GM19468 (cell line): ENCODE measurements around the gene ADAM12.

ENCODE experiments used
- ATAC-seq: cut with Tn5 transposase; IDR thresholded peaks from one replicate; pipeline ENCODE4 v1.9.1; 2021; ENCODE audit warnings: mild to moderate bottlenecking, moderate library complexity, moderate number of reproducible peaks; ENCODE audit not compliant: unreplicated experiment; ENCODE audit errors: extremely low read depth

ADAM12 gene

DNA sequence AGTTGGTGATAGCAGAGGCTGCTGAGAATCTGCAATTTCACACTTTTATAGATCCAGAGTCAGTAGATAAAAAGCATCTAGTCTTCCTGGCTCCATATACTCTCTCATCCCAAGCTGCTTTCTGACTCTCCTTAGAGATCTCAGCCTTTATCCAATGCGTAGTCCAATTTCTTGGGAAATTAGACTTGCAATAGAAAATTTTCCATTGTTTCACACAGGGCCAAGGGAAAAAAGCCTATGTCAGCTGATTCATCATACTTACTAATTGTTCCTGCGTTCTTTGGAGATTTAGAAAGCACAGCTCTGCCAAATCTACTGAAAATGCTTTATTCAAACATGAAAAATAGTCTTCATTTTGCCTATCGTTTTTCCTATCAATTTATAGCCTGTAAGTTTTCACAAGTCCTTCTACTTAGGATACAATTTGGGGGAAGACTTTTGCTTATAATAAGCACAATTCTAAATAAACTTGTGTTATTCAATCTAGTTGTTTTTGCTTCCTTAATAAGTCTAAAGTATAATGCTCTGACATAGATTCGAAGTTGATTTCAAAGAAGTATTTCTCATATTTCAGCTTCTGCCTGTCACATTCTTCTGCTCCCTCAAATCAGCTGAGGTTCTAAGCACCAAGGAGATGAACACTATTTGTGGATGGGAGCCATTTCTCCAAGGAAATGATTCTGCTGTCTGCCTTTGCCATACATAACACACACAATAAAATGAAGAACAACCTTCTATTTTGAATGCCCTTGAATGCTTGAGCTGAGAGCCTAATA lies 165.4 kb downstream of the ADAM12 start:
- ATAC-seq: no peak

GRCh38 chr10:126221874-126222273 lies 166.4 kb downstream of the ADAM12 start:
- ATAC-seq: no peak

DNA sequence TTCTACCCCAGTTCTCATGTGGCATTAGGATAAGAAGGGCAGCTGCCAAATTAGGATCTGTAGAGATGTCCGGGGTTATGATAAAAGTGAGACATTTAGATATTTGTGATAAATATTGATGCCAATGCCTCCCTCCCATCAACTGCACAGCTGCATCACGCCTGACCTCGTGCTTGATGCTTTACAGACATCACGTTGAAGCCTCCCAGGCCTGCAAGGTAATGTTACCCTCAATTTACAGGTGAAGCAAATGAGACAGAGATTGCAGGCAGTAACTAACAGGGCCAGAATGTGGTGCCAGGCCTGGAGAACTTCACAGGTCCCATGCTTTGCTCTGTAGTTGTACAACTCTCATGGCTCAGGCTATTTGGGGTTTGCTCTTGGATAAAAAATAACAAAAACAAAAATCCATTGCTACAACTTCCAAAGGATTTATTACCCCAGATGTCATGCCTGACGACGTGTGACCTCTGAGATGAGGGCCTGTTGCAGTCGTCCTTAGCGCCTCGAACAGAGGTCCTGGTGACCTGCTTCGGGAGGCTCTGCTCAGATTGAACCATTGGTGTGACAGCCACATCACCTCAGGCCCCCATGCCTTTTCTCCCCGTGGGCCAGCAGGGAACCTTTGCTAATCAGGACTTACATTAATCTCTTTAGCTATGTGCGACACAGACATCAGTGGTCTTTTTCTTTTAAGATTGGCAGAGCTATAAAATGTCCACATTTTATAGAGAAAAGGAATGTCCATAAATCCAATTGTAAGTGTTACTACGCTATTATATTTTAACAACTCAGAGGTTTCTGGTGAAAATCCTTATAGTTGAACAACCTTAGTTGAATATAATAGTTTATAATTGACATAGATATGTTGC lies 169.3 kb downstream of the ADAM12 start:
- ATAC-seq: no peak

GRCh38 chr10:126218174-126218573 lies 170.1 kb downstream of the ADAM12 start:
- ATAC-seq: no peak

DNA sequence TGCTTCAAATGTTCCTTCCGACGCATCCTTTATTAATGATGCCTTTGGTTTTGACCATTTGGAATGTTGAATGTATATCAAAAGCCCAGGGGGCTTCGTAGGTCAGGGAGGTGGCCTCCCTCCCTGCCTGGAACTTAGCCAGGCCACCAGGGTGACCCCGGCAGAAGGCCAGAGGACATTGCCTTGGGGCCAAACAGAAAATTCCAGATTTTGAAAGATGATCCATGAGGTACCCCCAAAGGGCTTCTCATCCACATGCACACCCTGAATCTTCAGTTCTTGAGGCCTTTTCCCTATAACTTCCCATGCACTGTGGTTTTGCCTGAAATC lies 171.7 kb downstream of the ADAM12 start:
- ATAC-seq: no peak

- ATAC-seq: no peak
Measured at GRCh38 chr10:126215746-126216631, 172.3 kb downstream of the ADAM12 start.

DNA sequence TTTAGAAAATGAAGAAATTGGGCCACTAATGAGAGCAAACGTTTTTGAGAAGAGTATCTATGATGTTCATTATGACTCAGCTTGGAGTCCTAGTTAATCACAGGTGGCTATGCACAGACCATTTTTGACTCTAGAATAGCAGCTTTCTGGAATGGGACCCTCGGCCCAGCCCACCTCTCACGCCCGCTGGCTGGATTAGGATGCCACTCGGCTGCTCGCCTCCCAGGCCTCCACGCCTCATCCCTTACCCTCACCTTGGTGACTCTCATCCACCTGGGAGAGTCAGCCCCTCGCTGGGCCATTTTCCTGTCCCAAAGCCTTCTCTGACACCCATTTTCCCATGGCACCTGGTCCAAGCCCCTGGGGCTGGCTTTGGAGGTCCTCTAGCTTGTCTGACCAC lies 173.6 kb downstream of the ADAM12 start:
- ATAC-seq: no peak

DNA sequence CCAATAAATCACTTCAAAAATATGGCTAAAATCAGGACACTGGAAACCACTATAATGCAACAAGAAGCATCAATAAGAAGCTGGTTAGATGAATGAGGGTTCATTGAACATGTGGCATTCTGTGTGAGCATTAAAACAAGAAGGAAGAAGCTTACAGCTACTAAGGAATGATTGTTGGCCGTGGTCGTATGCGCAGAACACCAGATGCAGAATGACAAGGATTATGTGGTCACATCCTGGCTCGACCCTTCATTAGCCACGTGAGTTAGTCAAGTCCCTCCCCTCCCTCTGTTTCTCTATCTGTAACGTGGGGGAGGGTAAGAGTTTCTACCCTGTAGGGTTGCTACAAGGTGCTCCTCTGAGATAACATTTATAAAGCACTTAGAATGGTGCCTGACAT lies 174.3 kb downstream of the ADAM12 start:
- no peak for ATAC-seq

GRCh38 chr10:126212738-126213137 lies 175.5 kb downstream of the ADAM12 start:
- no peak for ATAC-seq

DNA sequence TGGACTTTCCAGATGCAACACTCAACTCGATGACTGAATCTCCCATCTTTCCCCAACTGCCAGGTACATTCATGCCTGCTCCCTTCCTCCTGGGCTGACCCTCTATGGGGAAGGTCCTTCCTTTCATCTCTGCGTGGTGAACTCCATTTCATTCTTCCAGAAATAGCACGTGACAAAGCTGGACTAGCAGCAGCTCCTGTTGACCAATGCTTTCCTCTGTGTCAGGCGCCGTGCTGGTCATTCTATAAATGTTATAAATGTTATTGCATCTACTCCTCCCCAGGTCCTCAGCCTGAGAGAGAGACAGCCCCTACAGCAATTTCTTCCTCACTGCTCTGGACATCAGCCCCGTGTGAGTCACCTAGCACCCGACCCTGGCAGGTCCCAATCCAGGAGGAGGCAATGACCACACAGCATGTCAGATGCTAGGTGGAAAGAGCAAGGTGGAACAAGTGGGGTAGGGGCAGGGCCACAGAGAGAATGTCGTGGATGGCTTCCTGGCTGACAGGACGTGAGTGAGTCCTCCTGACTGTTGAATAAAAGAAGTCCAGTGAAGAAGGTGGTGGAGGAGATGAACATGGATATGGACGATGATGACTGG lies 178.1 kb downstream of the ADAM12 start:
- no peak for ATAC-seq

DNA sequence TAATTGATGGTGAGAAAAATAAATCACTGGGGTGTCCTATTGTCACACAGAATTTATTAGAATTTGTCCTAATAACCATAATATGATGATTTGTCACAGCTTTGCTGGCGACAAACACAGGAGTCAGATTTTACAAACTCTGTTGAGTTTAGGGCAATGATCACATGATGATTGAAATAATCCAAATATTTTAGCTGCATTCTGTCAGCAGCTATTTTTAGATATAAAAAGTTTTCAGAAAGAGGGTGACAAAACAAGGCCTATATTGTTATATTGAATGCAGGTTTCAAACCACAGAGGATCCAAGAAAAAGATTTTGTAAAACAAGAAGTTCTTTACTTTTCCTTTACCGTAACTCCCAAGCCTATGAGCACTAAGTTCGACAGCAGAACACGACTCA lies 178.8 kb downstream of the ADAM12 start:
- ATAC-seq: no peak

- ATAC-seq: no peak
Measured at GRCh38 chr10:126208726-126209302, 179.5 kb downstream of the ADAM12 start.

GRCh38 chr10:126207851-126208250 lies 180.4 kb downstream of the ADAM12 start:
- ATAC-seq: no peak

DNA sequence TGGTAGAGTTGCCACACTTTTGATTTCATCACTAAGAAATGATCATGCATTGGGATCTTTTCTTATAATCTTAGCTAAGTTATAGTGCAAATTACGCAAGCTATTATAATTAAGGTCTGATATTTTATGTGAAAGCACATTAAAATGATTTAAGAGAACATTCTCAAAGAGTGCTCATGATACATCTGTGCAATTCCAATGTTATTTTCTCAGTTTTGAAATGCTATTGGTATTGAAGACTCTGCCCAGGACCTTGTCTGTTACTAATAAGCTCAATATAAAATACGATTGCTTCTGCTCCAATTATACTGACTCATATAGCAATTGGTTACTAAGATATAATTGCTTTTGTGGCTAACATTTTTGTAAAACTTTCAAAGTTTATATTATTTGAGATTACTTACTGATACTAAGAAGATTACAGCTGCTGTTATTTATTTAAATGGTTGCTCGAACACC lies 180.9 kb downstream of the ADAM12 start:
- no peak for ATAC-seq

DNA sequence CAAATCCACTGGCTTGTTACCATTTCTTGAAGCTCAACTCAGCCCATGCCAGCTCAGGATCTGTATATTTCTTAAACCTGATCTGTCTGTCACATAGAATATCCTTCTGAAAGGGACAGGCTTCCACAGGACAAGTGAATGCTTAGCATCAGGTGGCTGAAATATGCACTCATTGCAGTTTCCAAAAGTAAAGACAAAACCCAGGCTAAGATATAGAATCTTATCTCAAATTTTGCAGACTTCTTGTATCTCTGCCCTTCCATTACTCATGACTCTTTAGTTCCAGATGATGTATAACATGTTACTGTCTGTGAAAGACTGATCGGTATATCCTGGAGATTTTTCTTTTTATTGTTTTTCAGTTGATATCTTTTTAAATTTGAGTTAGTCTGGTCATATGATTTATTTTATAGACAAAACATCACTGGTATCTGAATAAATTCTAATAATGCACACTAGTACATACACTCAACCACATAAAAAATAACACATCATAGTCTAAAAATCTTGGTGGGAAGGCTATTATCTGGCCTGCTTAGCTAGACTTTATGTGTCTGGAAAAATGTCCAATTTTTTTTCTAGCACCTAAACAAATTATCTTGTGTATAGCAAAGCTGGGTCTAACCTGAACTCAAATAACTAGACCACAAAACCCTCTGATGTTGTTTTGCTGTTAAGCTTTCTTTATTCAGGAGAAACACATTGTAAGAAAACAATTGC lies 182.6 kb downstream of the ADAM12 start:
- ATAC-seq: no peak

DNA sequence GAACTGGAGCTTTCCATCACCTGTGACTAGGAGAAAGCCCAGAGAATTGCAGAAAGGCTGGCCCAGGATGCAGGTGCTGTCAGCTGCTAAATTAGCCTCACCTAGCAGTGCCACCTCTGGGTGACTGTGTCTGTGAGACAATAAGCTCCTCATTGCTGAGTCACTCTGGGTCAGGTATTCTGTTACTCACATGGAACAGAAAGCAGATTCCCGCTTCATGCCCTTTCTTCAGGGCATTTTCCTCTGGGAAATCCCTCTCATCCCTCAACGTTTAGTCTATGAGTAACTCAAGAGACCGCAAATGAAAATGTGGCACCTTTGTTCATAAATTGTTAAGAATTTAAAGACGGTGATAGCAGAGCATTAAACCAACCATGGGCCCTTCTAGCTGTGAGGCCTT lies 184.0 kb downstream of the ADAM12 start:
- ATAC-seq: no peak

GRCh38 chr10:126203746-126204145 lies 184.5 kb downstream of the ADAM12 start:
- ATAC-seq: no peak

DNA sequence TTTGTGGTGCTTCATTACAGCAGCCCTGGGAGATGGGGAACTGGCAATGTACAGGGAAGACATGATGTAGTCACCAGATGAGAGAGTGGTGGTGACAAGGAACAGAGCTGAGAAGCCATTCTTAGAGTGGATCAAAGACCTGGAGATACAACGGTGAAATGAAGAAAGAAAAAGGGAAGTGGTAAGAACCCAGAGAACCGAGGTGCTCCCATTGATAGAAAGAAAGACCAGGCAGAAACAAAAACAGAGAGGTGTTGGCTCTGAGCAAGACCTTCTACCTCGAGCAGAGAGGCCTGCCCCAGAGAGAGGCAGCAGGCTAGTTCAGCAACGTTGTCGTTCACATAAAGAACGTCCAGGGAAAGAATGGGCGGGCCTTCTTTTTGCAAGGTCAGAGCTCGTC lies 186.7 kb downstream of the ADAM12 start:
- no peak for ATAC-seq
